ENCODE data around the gene C16orf95.

C16orf95 gene

DNA sequence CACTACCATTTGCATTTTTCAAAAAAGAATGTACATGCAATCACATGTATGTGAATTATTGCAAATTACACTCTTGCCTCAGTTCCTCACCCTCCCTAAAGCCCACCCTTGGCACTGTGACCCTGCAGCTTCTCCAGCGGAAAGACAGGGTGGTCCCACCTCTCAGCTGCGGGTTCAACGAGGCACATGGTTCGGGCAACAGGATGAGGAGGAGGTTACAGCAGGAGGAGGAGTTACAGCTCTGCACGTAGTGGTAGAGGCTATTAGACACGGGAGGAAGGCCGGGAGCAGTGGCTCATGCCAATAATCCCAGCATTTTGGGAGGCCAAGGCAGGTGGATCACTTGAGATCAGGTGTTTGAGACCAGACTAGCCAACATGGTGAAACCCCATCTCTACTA, 5.2 kb downstream of the C16orf95 start:
- DNase-seq = no peak

DNA sequence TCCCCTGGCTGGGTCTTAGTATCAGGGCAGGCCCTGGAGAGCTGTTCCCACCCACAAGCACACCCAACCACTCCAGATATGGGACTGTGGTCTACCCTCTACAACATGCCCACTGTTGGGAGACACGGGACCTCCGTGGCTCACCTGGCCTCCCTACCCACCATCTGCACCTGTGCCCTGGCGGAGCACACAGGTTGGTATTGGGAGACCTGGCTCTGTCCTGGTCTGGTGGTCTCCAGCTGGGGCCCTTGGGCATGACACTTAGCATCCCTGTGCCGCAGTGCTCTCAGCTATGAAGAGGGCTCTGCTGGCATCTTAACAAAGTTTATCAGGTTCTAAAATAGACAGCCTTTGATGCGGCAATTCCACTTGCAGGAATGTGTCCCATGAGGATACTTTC, 5.8 kb downstream of the C16orf95 start:
- no peak for DNase-seq

DNA sequence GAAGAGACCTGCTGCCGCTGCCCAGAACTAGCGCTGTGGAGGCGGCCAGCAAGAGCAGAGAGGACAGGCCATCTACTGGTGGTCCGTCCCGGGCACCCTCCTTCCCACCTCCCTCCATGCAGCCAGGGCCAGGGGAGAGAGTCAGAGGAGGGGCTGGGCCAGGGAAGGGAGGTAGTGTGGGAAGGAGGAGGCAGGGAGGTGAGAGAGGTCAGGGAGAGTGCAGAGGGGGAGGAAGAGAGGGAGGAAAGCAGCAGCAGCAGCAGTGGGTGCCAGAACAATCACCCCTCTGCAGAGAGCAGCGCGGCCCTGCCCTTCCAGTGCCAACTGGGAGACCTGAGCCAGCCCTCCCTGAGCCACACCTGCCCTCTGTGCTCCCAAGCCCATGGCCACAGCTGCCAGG, 6.6 kb downstream of the C16orf95 start:
- DNase-seq = no peak

DNA sequence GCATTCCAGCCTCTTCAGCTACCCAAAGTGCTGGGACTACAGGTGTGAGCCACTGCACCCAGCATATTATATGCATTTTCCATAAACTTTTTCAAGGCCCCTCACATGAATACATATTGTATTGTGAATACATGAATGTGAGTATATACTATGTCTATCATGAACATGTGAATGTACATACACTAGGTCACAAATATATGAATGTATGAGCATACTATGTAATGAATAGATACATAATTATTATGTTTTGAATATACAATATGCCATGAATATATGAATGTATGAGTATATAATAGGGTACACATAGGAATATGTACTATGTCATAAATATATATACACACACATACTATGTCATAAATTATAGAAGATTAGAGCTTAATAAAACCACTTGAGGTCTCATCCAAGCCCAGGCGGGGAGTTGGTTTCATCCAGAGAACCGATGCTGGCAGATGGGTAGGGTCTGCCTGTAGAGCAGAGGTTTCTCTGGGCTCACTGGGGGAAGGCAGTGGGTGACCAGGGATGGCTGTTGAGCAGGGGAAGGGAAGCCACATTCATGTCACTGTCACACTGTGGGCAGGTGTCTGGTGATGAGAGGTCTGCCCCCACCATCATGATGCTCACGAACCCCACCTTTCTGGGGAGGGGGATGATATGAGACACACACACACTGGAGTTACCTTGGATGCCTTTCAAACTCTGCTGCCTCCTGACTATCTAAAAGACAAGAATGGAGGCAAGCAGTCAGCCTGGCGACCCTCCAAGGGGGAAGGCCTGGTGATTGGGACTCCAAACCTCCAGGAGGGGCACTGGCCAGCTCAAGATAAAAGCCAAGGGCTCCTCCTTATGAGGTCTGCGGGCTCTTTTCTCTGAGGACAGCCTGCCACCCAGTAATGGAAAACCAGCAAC, 7.3 kb downstream of the C16orf95 start:
- DNase-seq = no peak

DNA sequence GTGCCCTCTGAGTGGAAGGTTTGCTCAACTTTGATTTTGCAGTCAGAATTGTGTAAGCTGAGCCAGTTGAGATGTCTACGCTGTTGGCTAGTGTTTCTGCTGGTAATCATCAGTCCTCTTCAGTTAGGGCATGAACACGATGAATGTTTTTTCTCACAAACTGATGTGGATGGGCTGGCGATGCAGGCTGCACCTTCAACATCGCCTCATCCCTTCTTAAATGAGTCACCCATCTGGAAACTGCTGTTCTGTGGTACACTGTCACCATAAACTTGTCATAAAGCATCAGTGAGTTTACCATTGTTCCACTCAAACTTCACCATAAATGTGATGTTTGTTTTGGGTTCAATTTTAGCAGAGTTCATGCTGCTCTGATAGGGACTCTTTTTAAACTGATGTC, 8.4 kb downstream of the C16orf95 start:
- DNase-seq = no peak

DNA sequence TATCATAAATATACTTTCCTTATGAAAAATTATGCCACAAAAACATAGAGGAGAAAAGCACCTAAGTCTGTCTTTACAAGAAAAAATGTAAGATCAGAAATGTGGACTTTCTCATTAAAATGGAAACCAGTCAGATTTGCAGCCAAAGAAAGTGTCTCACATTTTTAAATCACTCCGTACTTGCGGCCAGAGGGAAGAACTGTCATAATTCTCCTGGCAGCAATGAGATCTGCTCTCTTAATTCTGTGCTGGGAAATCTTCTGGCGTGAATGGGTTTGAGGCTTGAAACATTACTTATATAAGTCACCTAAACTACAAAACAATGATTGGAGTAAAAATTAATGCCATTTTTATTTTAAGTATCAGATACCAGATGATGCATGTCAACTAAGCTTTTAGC, 10.7 kb downstream of the C16orf95 start:
- no peak for DNase-seq

DNA sequence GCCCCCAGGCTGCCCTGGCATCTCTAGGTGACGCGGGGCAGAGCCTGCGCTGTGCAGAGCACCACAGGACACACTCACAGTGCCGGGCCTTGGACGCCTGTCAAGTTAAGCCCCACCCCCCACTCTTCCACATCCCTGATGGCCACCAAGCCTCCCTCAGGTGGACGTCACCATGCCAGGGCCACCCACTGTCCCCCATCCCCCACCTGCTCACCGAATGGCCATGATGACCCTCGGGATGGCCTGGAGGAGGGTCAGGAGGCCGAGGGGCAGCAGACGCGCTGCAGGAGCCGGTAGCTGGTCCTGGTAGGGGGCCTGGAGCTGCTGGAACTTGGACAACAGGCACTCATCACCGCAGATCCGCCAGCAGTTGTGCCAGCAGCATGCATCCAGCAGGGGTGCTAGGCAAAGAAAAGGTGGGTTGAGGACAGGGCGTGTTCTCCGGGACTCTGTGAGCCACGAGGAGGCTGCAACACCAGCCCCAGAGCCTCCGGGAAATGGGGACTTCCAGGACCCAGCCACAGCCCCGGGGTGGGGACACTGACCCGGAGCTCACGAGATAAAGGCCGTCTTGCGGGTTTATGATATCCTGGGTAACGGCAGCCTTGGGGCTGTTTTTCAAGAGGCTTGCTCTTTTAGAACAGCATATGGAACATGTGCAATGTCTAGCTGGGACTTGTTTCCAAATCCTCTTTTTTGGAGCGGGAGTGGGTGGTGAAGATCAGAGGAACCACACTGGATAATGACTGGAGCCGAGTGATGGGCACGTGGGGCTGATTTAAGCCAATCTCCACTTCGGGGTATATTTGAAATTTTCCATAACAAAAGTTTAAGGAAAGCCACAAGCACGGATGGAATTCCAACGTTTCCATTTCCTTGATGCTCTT, 11.4 kb downstream of the C16orf95 start:
- DNase-seq = no peak

DNA sequence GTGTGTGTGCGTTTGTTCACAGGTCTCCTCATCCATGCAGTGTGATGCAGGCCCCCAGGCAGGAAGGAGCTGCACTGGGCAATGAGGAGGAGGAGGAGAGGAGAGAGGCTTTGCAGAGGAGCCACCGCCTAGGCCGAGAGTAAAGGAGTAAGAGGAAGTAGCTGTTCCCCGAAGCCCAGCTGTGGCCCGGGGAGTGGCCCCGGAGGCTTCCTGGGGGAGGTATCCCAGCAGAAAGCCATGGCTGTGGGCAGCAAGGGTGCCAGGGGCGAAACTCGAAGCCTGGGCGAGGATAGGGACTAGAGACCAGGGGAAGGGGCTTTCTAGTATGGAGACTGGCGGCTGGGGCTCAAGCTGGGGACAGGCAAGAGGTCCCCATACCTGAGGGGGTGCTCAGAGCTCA, 12.2 kb downstream of the C16orf95 start:
- no peak for DNase-seq

DNA sequence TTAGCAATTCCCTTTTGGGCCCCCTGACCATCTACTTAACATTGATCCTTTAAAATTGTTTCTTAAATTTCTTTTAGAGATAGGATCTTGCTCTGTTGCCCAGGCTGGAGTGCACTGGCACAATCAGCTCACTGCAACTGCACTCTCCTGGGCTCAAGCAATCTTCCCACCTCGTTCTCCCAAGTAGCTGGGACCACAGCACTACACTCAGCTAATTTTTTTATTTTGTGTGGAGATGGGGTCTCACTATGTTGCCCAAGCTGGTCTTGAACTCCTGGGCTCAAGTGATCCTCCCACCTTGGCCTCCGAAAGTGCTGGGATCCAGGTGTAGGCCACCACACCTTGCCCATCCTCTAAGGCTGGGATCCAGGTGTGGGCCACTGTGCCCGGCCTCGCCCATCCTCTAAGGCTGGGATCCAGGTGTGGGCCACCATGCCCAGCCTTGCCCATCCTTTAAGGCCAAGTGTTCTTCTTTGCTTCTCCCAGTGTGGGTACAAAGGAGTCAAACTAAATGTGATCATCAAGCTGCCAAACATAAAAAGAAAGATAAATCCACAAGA, 13.2 kb downstream of the C16orf95 start:
- DNase-seq = no peak

DNA sequence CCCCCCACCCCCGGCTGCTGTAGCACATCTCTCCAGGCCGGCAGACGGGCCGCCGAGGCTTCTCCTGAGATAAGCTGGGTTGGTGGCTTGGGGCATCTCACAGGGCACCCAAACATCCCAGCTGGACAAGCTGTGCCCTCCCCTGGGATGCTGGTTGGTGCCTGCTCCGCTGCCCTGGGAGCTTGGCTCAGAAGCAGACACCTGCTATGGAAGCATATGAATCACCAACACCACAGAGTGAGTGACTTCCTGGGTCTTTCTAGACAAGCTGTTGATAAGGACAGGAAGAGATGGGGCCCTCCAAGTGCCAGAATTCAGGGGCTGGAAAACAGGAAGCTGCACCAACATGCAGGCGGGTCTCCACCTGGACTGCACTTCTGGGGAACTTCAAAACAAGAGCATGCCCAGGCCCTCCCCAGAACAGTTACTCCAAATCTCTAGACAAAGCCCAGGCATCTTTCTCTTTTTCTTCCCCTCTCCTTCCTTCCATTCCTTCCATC, 13.7 kb downstream of the C16orf95 start:
- DNase-seq = no peak

DNA sequence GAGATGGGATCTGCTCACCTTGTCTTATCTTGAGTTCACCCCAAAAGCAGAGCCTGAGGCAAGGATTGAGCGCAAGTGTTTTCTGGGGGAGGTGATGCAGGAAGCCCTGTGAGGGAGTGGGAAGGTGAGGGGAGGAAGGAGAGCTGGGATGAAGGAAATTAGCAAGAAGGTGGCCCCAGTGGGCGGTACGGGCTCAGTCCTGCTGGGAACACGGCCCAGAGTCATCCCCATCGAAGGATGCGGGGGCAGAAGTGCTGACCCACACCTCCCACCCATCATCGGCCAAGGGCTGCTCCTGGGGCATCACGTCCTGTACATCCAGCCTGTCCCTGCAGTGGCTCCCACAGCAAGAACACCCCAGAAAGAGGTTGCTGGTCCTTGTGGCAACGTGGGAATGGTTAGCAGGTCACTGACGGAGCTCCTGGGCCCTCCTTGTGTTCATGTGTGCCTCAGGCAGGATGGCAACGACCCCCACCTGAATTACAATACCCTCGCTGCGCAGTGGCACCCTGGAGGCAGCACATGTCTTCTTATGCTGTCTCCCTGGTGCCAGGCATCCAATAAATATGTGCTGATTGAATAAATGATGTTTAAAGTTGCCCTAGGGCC, 18.2 kb downstream of the C16orf95 start:
- DNase-seq = no peak

DNA sequence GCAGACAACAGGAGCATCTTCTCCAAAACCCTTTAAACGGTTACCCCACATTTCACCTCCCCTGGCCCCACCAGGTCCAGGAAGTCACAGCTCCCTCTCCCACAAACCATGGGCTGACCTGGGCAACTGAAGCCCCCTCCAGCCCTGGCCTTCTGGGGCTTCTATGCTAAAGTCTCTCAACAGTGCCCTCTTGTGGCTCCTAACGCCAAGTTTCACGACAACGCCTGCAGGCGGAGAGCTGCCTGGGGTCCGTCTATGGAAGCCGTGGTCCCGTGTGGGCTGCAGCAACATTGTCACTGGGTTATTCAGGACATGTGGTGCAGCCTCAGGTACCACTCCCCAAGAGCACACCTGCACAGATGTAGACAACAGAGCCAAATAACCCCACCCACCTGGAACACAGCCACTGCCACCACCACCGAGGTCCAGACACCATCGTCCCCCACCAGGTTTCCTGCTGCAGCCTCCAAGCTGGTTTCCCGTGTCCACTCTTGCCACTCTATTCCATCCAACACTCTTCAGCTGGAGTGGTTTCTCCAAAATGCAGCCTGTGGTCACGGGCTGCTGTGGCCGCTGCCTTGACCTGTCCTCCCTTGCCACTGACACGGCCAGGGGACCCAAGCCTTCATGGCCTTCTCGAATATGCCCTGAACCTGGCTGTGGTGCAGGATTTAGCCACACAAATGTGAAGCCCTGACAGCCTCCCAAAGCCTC, 19.1 kb downstream of the C16orf95 start:
- DNase-seq = peak; percentile 35

DNA sequence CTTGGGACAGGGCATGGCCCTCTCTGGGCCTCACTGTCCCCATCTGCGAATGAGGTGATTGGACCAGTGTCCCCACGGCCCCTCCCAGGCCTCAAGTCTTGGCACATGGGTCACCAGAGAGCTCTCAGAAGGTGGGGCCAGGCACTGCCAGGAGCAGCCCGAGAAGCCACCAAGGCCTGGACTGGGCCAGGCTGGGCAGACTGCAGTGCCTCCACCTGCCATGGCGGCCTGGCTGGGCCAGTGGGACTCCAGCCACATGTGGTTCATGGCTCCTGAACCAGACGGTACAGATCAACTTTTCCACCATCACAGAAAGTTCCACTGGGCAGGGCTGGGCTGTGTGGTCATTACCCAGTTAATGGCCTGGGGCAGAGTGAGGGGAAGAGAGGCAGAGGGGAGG, 19.8 kb downstream of the C16orf95 start:
- DNase-seq = no peak

DNA sequence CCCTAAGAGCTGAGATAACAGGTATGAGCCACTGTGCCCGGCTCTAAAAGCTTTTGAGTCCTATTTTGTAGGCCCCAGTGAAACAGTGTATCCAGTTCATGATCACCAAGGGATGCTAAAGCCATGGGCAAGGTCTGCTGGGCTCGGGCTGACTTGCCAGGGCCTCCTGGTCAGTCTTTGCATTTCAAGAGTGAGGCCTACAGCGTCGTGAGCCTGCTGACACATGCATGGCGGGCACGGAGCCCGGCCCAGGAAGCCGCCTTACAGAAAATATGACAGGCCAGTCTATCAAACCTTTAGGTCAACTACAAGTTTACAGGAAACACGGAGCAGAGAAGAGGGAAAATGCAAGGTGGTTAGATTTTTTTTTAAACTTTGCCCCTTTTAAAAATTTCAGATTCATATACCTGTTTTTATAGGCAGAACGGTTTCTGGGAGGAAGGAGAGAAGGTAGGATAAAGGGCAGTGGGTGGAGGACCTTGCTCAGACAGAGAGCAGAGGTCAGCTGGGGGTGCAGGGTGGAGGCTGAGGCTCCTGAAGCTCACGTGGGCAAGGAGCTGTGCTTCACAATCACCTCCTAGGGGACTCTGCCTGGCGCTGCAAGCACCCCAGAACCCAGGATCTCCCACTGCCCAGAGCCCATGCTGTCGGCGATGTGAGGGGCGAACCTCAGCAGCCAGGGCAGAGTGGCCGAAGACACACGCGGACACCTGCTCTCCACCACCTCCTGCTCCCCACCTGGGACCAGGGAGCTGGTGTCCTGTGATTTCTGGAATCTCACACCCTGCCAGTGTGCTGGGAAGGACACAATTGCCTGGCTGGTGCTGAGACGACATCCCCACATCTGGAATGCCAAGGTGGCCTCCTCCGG, 21.3 kb downstream of the C16orf95 start:
- no peak for DNase-seq

DNA sequence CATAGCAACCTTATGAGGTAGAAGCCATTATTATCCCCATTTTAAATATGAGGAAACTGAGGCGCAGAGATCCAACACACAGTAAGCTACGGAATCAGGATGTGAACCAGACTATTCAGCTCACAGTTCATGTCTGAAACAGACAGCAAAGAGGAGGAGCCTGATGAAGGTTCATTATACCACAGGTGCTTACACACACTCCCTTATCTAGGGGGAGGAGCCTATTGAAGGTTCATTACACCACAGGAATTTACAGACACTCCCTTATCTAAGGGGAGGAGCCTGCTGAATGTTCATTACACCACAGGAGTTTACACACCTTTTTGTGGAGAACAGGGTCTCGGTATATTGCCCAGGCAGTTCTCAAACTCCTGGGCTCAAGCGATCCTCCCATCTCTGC, 21.9 kb downstream of the C16orf95 start:
- peak; percentile 24 for DNase-seq

DNA sequence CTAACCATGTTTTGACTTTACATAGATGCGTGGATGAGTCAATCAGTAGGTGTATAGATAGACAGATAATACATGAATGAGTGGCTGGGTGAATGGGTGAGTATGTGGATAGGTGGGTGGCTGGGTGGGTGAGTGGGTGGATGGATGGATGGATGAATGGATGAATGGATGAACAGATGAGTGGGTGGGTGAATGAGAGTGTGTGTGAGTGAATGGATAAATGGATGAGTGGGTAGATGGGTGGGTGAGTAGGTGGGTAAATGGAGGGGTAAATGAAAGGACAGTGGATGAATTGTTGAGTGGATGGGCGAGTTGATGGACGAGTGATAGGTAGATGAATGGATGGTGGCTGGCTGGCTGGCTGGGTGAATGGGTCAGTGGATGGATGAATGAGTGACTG, 23.2 kb downstream of the C16orf95 start:
- DNase-seq = no peak

DNA sequence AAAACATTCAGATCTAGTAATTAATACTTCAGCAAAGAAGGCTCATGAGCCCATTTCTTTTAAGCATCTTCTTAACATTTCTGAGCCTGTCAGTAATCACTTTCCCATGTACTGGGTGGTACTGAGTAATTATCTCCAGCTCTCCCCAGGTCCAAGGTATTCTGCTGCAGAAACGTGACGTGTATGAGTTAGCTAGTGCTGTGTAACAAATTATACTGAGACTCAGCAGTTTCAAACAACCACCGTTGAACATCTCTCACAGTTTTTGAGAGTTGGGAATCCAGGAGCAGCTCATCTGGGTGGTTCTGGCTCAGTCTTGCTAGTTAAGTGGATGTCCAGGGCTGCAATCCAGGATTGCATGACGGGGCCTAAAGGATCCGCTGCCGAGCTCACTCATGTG, 25.2 kb downstream of the C16orf95 start:
- DNase-seq = no peak

DNA sequence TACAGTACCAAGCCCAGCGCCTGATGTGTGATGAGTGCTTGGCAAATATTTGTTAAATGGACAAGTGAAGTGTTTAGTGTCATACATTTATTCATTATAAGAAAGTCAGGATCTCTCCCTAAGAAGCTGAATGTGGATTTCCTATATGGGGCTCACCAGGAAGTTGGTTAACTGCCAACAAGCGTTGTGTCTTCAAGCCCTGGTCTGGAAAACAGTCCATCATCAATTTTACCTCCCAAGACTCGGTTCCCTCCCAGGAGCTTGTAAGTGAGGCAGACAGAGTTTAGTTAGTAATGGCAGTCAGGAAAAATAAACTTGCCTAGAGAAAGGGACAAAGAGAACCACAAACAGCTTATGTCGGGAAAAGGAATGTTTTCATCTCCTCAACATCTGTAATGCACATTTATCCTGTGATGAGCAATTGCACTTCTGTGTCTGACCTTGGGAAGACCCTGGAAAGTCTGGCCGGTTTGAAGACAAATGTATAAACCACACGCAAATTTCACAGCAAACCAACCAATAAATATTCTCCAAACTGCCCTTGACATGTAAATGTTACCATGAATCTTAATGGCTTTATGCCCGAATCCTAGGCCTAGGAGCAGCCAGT, 28.3 kb downstream of the C16orf95 start:
- no peak for DNase-seq

DNA sequence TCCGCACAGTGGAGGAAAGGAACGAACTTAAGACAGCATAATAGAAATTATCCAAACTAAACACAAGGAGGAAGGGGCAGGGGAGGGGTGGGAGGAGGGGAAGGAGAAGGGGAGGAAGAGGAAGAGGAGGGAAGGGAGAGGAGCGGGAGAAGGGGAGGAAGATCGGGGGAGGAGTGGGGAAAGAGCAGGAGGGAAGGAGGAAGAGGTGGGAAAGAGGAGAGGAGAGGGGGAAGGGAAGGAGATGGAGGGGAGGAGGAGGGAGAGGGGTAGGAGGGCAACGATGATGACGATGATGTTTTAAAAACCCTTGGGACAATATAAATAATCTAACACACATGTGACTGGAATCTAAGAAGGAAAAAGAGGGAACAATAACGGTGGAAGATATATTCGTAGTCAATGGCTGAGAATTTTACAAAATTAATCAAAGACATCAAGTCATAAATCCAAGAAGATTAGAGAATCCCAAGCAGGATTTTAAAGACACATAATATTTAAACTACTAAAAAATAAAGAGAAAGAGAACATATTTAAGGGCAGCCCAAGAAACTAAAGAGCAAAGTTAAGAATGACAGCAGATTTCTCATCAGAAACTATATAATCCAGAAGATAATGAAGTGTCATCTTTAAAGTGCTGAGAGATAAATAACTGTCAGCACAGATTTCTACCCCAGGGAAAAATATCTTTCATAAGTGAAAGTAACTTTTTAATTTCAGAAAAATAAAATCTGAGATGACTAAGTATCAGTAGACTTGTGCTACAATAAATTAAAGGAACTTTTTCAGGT, 30.2 kb downstream of the C16orf95 start:
- DNase-seq = no peak

DNA sequence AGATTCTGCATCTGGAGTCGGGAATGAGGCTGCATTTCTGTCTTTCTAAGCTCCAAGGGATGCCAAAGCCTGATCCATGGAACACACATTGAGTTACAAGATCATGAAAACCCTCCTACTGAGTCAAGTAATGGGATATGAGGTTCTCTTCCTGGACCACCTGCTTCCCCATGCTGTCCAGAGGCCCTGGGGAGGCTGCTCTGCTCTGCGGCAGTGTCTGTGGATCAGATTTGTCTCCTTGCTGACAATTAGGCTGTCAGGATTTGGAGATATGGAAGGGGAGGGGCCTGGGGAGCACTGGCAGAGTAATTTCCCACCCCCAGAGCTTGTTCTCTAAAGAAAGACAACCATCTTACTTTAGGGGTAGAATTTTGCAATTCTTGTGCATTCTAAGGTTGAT, 33.0 kb downstream of the C16orf95 start:
- DNase-seq = no peak
